WTC11 (cell line): ENCODE data around the gene IQCF6.

Experiments used
- CREB1 ChIP-seq: sonication (generic); formaldehyde crosslinking; IDR thresholded peaks from 2 replicates; pipeline ENCODE4 v1.8.0; 2023; ENCODE audit warnings: mild to moderate bottlenecking, missing genetic modification reagents
- CTCF ChIP-seq: fragments of 200-600 bp; IDR thresholded peaks from 2 replicates; pipeline ENCODE4 v1.8.0; 2022; ENCODE audit warnings: antibody characterized with exemption
- ETV6 ChIP-seq: sonication (generic); formaldehyde crosslinking; IDR thresholded peaks from 2 replicates; pipeline ENCODE4 v1.8.1; 2022; ENCODE audit warnings: mild to moderate bottlenecking, missing genetic modification reagents
- ZBTB21 ChIP-seq: sonication (generic); formaldehyde crosslinking; IDR thresholded peaks from 2 replicates; pipeline ENCODE4 v1.8.1; 2023; ENCODE audit warnings: mild to moderate bottlenecking, missing genetic modification reagents, borderline replicate concordance
- ZNF121 ChIP-seq: sonication (generic); formaldehyde crosslinking; IDR thresholded peaks from 2 replicates; pipeline ENCODE4 v1.8.0; 2023; ENCODE audit warnings: missing genetic modification reagents
- ZNF232 ChIP-seq: sonication (generic); formaldehyde crosslinking; IDR thresholded peaks from 2 replicates; pipeline ENCODE4 v1.8.0; 2022; ENCODE audit warnings: mild to moderate bottlenecking, missing genetic modification reagents
- TF ChIP-seq, protein P1 (sequence below): sonication (generic); formaldehyde crosslinking; IDR thresholded peaks from 2 replicates; pipeline ENCODE4 v1.8.1; 2023; ENCODE audit warnings: mild to moderate bottlenecking, missing genetic modification reagents, borderline replicate concordance
- TF ChIP-seq, protein P2 (sequence below): sonication (generic); formaldehyde crosslinking; IDR thresholded peaks from 2 replicates; pipeline ENCODE4 v1.8.0; 2022; ENCODE audit warnings: mild to moderate bottlenecking, missing genetic modification reagents
- TF ChIP-seq, protein P3 (sequence below): sonication (generic); formaldehyde crosslinking; IDR thresholded peaks from 2 replicates; pipeline ENCODE4 v1.8.1; 2023; ENCODE audit warnings: mild to moderate bottlenecking, missing genetic modification reagents, moderate library complexity

DNA sequence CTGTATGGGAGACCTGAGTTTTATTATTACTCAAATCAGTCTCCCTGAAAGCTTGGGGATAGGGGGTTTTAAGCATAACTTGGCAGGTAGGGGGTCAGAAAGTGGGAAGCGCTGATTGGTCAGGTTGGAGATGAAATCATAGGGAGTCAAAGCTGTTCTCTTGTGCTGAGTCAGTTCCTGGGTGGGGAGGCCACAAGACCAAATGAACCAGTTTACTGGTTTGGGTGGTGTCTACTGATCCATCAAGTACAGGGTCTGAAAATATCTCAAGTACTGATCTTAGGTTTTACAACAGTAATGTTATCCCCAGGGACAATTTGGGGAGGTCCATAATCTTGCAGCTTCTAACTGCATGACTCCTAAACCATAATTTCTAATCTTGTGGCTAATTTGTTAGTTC lies 17.8 kb upstream of the IQCF6 start:
- TF ChIP-seq ETV6 (CRISPR knock-in tag) (no peak), ZNF232 (CRISPR knock-in tag) (no peak), CREB1 (no peak), CTCF (no peak), ZNF121 (CRISPR knock-in tag) (no peak), ZBTB21 (CRISPR knock-in tag) (no peak)
- TF ChIP-seq, protein P1, sequence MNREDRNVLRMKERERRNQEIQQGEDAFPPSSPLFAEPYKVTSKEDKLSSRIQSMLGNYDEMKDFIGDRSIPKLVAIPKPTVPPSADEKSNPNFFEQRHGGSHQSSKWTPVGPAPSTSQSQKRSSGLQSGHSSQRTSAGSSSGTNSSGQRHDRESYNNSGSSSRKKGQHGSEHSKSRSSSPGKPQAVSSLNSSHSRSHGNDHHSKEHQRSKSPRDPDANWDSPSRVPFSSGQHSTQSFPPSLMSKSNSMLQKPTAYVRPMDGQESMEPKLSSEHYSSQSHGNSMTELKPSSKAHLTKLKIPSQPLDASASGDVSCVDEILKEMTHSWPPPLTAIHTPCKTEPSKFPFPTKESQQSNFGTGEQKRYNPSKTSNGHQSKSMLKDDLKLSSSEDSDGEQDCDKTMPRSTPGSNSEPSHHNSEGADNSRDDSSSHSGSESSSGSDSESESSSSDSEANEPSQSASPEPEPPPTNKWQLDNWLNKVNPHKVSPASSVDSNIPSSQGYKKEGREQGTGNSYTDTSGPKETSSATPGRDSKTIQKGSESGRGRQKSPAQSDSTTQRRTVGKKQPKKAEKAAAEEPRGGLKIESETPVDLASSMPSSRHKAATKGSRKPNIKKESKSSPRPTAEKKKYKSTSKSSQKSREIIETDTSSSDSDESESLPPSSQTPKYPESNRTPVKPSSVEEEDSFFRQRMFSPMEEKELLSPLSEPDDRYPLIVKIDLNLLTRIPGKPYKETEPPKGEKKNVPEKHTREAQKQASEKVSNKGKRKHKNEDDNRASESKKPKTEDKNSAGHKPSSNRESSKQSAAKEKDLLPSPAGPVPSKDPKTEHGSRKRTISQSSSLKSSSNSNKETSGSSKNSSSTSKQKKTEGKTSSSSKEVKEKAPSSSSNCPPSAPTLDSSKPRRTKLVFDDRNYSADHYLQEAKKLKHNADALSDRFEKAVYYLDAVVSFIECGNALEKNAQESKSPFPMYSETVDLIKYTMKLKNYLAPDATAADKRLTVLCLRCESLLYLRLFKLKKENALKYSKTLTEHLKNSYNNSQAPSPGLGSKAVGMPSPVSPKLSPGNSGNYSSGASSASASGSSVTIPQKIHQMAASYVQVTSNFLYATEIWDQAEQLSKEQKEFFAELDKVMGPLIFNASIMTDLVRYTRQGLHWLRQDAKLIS = no peak
- TF ChIP-seq, protein P2, sequence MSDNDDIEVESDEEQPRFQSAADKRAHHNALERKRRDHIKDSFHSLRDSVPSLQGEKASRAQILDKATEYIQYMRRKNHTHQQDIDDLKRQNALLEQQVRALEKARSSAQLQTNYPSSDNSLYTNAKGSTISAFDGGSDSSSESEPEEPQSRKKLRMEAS (CRISPR knock-in tag) = no peak
- TF ChIP-seq, protein P3, sequence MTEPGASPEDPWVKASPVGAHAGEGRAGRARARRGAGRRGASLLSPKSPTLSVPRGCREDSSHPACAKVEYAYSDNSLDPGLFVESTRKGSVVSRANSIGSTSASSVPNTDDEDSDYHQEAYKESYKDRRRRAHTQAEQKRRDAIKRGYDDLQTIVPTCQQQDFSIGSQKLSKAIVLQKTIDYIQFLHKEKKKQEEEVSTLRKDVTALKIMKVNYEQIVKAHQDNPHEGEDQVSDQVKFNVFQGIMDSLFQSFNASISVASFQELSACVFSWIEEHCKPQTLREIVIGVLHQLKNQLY (CRISPR knock-in tag) = no peak
